IMR-90 (cell line): Measurements from ENCODE around the gene PFKL. TPM values are rescaled to one million over a fixed set of nuclear protein-coding genes. Genes with fewer than 3 reads are reported as not detected.

Experiments
- ATAC-seq: fragments of 200-7000 bp; cut with Tn5 transposase; 2 replicates; pipeline ENCODE4 v1.9.1; 2020; ENCODE audit warnings: low read depth, mild to moderate bottlenecking, moderate library complexity
- BruUV-seq: library from RNA; stranded (reverse); fragments of 400-500 nt; replicated peaks from 2 replicates; lab custom pipeline; 2021; lab: Mats Ljungman, UMichigan
- CTCF ChIA-PET: fragments of 300-600 bp; formaldehyde crosslinking; extraction: SDS; loops from one replicate; lab custom pipeline; 2021; ENCODE audit warnings: antibody characterized with exemption; lab: Yijun Ruan, JAX
- POLR2A ChIA-PET: fragments of 300-600 bp; sonication (Branson Sonifier 250); formaldehyde crosslinking; loops from one replicate; lab custom pipeline; 2022; ENCODE audit warnings: antibody characterized with exemption; ENCODE audit not compliant: unreplicated experiment; lab: Charles Lee
- DNase-seq: peaks from one replicate; pipeline ENCODE4 v3.0.0; 2013
- H2AFZ ChIP-seq: replicated peaks from 2 replicates; pipeline ENCODE3; 2013; ENCODE audit warnings: low read length, mild to moderate bottlenecking; ENCODE audit not compliant: poor library complexity
- H2AK5ac ChIP-seq: 2 replicates; pipeline ENCODE4 v1.6.1; 2013; ENCODE audit warnings: low read depth, low read length, inconsistent platforms
- H2AK9ac ChIP-seq: replicated peaks from 2 replicates; pipeline ENCODE3; 2013; ENCODE audit warnings: mild to moderate bottlenecking, low read depth, low read length, moderate library complexity; ENCODE audit not compliant: poor library complexity
- H2BK120ac ChIP-seq: 2 replicates; pipeline ENCODE4 v1.6.1; 2013; ENCODE audit warnings: low read depth, low read length, inconsistent platforms
- H2BK15ac ChIP-seq: 3 replicates; pipeline ENCODE4 v1.6.1; 2013; ENCODE audit warnings: low read depth, low read length, inconsistent platforms
- H2BK20ac ChIP-seq: 2 replicates; pipeline ENCODE4 v1.6.1; 2013; ENCODE audit warnings: low read depth, mild to moderate bottlenecking, inconsistent platforms, low read length, moderate library complexity
- H2BK5ac ChIP-seq: 2 replicates; pipeline ENCODE4 v1.6.1; 2013; ENCODE audit warnings: mild to moderate bottlenecking, low read depth, low read length, inconsistent platforms; ENCODE audit not compliant: poor library complexity, severe bottlenecking
- H3K14ac ChIP-seq: replicated peaks from 2 replicates; pipeline ENCODE4 v1.6.1; 2013; ENCODE audit warnings: low read depth, low read length, inconsistent platforms
- H3K18ac ChIP-seq: 2 replicates; pipeline ENCODE4 v1.6.1; 2013; ENCODE audit warnings: low read depth, low read length, control low read depth
- H3K23ac ChIP-seq: 2 replicates; pipeline ENCODE4 v1.6.1; 2013; ENCODE audit warnings: low read depth, low read length, inconsistent platforms
- H3K27ac ChIP-seq: 2 replicates; pipeline ENCODE4 v1.5.1; 2013; ENCODE audit warnings: mild to moderate bottlenecking, control low read depth, low read length; ENCODE audit not compliant: insufficient read depth
- H3K27me3 ChIP-seq: 2 replicates; pipeline ENCODE4 v1.6.1; 2013; ENCODE audit warnings: low read length; ENCODE audit not compliant: control insufficient read depth, insufficient read depth
- H3K36me3 ChIP-seq: 2 replicates; pipeline ENCODE4 v1.6.1; 2013; ENCODE audit warnings: low read length, mixed read lengths; ENCODE audit not compliant: control insufficient read depth, insufficient read depth
- H3K4ac ChIP-seq: 2 replicates; pipeline ENCODE4 v1.6.1; 2013; ENCODE audit warnings: low read depth, low read length, inconsistent platforms
- H3K4me1 ChIP-seq: 2 replicates; pipeline ENCODE4 v1.6.1; 2013; ENCODE audit warnings: low read length, mixed read lengths; ENCODE audit not compliant: control insufficient read depth, insufficient read depth
- H3K4me2 ChIP-seq: 2 replicates; pipeline ENCODE4 v1.6.1; 2013; ENCODE audit warnings: low read depth, mild to moderate bottlenecking, control low read depth, low read length, moderate library complexity
- H3K4me3 ChIP-seq: 2 replicates; pipeline ENCODE4 v1.5.1; 2013; ENCODE audit warnings: low read depth, mild to moderate bottlenecking, control low read depth, low read length, moderate library complexity; ENCODE audit not compliant: insufficient read depth
- H3K56ac ChIP-seq: 2 replicates; pipeline ENCODE4 v1.6.1; 2013; ENCODE audit warnings: low read length, inconsistent platforms; ENCODE audit not compliant: insufficient read depth; ENCODE audit errors: extremely low read depth
- H3K79me1 ChIP-seq, 2 experiments: 2 replicates each; pipeline ENCODE4 v1.6.1; 2013; ENCODE audit warnings: low read length in 2 of 2, inconsistent platforms in 1 of 2, low read depth in 1 of 2
- H3K9ac ChIP-seq: 2 replicates; pipeline ENCODE4 v1.6.1; 2013; ENCODE audit warnings: low read depth, low read length, control low read depth
- H3K9me1 ChIP-seq: 2 replicates; pipeline ENCODE4 v1.6.1; 2013; ENCODE audit warnings: low read length, inconsistent platforms; ENCODE audit not compliant: insufficient read depth
- H3K9me3 ChIP-seq: 2 replicates; pipeline ENCODE4 v1.6.1; 2013; ENCODE audit warnings: low read length; ENCODE audit not compliant: control insufficient read depth, insufficient read depth
- H4K20me1 ChIP-seq: 2 replicates; pipeline ENCODE4 v1.6.1; 2013; ENCODE audit warnings: low read length, inconsistent platforms; ENCODE audit not compliant: insufficient read depth
- H4K5ac ChIP-seq: 2 replicates; pipeline ENCODE4 v1.6.1; 2013; ENCODE audit warnings: mild to moderate bottlenecking, low read depth, low read length, control low read depth
- H4K8ac ChIP-seq, 2 experiments: 2 replicates each; pipeline ENCODE4 v1.6.1; 2013; ENCODE audit warnings: low read depth in 2 of 2, low read length in 2 of 2, control low read depth in 1 of 2, inconsistent platforms in 1 of 2
- H4K91ac ChIP-seq: 2 replicates; pipeline ENCODE4 v1.6.1; 2013; ENCODE audit warnings: low read depth, low read length, inconsistent platforms; ENCODE audit not compliant: insufficient read depth
- CEBPB ChIP-seq: IDR thresholded peaks from 2 replicates; pipeline ENCODE4 v1.6.1; 2012; ENCODE audit warnings: low read depth, low read length, improper control_type of control experiment
- CHD1 ChIP-seq: IDR thresholded peaks from 2 replicates; pipeline ENCODE4 v1.6.1; 2012; ENCODE audit warnings: low read depth, low read length, improper control_type of control experiment
- FOS ChIP-seq: fragments of 150-350 bp; IDR thresholded peaks from 2 replicates; pipeline ENCODE4 v1.6.1; 2016; ENCODE audit warnings: low read depth, low read length
- POLR2A ChIP-seq: IDR thresholded peaks from 2 replicates; pipeline ENCODE4 v1.6.1; 2012; ENCODE audit warnings: mild to moderate bottlenecking, low read depth, low read length
- RAD21 ChIP-seq: IDR thresholded peaks from 2 replicates; pipeline ENCODE4 v1.6.1; 2012; ENCODE audit warnings: low read length, improper control_type of control experiment
- SMC3 ChIP-seq: fragments of 150-350 bp; IDR thresholded peaks from 2 replicates; pipeline ENCODE4 v1.6.1; 2016; ENCODE audit warnings: low read depth, mild to moderate bottlenecking, antibody characterized with exemption, low read length, moderate library complexity
- WGBS, 2 experiments: methylation state at CpG; one replicate each; pipeline versions ENCODE4 v1.1.5 to v1.1.7; 2013; ENCODE audit warnings: missing lambda C conversion rate in 2 of 2; ENCODE audit not compliant: insufficient read length in 1 of 2; ENCODE audit errors: extremely low coverage in 2 of 2; 5-methylcytosine and 5-hydroxymethylcytosine counted together
- dilution Hi-C: fragments of 300-500 bp; cut with HindIII; formaldehyde crosslinking; loops from one replicate; pipeline ENCODE4 v1.14.3; 2018; ENCODE audit warnings: low sequenced_read_pairs; ENCODE audit not compliant: unreplicated experiment
- in situ Hi-C: fragments of 300-500 bp; cut with MboI; formaldehyde crosslinking; loops from 3 replicates; pipeline ENCODE4 v1.14.3; 2019; ENCODE audit warnings: low sequenced_read_pairs, inconsistent platforms, mixed read lengths
- intact Hi-C: fragments of 100-400 bp; cut with micrococcal nuclease; formaldehyde crosslinking; loops from 2 replicates; pipeline ENCODE4 v1.10.0; 2022
- polyA plus RNA-seq, 3 experiments: library from polyadenylated mRNA; depleted of rRNA; stranded (reverse); fragments of >200 nt; gene quantifications; 2 replicates each; pipeline ENCODE4 v1.2.3, GENCODE V29; 2012; ENCODE audit warnings: low replicate concordance in 1 of 3
- total RNA-seq: library from RNA; depleted of rRNA; stranded (reverse); fragments of >200 nt; gene quantifications from 2 replicates; pipeline ENCODE4 v1.2.3, GENCODE V29; 2012
- TF ChIP-seq, protein P1 (sequence below): conservative IDR thresholded peaks from 2 replicates; pipeline ENCODE4 v1.5.1; 2012; ENCODE audit warnings: mild to moderate bottlenecking, low read depth, low read length, improper control_type of control experiment

The PFKL gene
- total and polyA plus RNA-seq, 2 of the 4 experiments (the other 2 are of a cell fraction): 103 to 126 TPM

DNA sequence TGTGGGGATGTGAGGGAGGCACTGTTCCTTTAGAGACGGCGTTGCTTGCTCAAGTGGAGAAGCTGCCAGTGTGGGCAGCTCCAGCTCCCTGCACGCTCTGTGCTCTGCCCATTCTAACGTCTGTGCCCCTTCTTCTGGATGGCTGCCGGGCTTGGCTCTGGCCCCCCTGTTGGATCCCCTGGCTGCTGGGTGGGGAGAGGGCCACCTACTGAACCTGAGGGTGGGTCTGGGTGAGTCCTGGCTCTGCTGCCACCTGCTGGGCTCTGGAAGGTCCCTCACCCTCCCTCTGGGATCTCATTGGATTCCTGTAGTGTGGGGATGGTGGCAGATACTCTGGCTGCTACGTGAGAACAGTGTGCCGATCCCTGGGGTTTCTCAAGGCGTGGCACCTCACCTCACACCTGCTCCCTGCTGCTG, 5.0 kb downstream of the PFKL start:
- Histone ChIP-seq H3K18ac (no peak overlapping the region), H3K56ac (no peak overlapping the region), H2AK9ac (peak overlapping the region; percentile 33), H3K4me1 (peaks cover 19% of the 10 kb centered on the region), H2BK20ac (no peak overlapping the region), H2BK120ac (no peak overlapping the region), H3K9ac (no peak overlapping the region), H3K23ac (no peak overlapping the region), H3K79me1 (peaks cover 12 to 57% of the 10 kb centered on the region in 2 experiments), H3K36me3 (peaks cover 20% of the 10 kb centered on the region), H4K91ac (no peak overlapping the region), H2BK15ac (no peak overlapping the region), H3K4me2 (no peak overlapping the region), H4K20me1 (peaks cover 70% of the 10 kb centered on the region), H3K4me3 (no peak overlapping the region), H3K9me1 (no peaks in the 10 kb centered on the region), H4K5ac (no peak overlapping the region), H3K27ac (no peak overlapping the region), H3K4ac (no peak overlapping the region), H3K27me3 (no peaks in the 10 kb centered on the region), H2AFZ (peak overlapping the region; percentile 57), H4K8ac (no peak overlapping the region), H2BK5ac (no peak overlapping the region), H3K14ac (no peak overlapping the region), H2AK5ac (no peak overlapping the region), H3K9me3 (no peaks in the 10 kb centered on the region)
- no peak for TF ChIP-seq POLR2A
- TF ChIP-seq, protein P1, sequence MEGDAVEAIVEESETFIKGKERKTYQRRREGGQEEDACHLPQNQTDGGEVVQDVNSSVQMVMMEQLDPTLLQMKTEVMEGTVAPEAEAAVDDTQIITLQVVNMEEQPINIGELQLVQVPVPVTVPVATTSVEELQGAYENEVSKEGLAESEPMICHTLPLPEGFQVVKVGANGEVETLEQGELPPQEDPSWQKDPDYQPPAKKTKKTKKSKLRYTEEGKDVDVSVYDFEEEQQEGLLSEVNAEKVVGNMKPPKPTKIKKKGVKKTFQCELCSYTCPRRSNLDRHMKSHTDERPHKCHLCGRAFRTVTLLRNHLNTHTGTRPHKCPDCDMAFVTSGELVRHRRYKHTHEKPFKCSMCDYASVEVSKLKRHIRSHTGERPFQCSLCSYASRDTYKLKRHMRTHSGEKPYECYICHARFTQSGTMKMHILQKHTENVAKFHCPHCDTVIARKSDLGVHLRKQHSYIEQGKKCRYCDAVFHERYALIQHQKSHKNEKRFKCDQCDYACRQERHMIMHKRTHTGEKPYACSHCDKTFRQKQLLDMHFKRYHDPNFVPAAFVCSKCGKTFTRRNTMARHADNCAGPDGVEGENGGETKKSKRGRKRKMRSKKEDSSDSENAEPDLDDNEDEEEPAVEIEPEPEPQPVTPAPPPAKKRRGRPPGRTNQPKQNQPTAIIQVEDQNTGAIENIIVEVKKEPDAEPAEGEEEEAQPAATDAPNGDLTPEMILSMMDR: peak; percentile 59
- TF ChIP-seq RAD21: peak; percentile 51
- no peak for TF ChIP-seq FOS
- TF ChIP-seq SMC3: peak; percentile 46
- no peak for TF ChIP-seq CEBPB
- TF ChIP-seq CHD1: no peak
- in situ Hi-C loops (no loop called here), dilution Hi-C loops (no loop called here), intact Hi-C loops (no loop called here)
- DNase-seq (peak; percentile 23), ATAC-seq (peak; percentile 38)
- ChIA-PET POLR2A (no interaction called here), CTCF (interaction anchor here (0.6 kb wide), 1 partner anchor 30 kb away, joined by 3 read pairs; no protein-coding TSS in a partner anchor)
- whole genome bisulfite sequencing, 2 experiments: 67% methylated on average over 2 of the region's 8 CpGs; no CpG with 5 or more reads in 1 of the 2 experiments
- no TSS peak for BruUV-seq
